NCI-H2171 treated with DMSO at 0.1 percent for 48 hours (cell line): Measurements from ENCODE around the gene COBL.

Experiments
- DNase-seq: peaks from one replicate; lab custom pipeline; 2025; lab: John Stamatoyannopoulos, UW

COBL gene

DNA sequence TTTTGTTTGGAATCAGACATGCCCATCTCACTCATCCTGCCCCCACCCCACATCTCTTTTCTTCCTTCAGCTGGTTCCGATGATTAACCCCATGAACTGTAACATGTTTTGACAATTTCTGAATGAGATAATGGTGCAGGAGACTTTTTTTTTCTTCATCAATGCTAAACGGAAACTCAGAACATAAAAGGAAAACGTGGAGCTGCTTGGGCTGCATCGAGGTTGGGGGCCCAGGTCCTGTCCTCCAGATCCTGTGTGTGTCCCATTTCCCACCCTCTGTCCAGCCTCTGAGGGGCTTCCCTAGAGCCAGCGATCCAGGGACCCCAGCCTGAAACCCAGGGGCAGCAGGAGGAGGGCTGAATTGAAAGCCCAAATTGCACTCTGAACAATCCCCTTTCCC, 270.1 kb downstream of the COBL start:
- DNase-seq = no peak

DNA sequence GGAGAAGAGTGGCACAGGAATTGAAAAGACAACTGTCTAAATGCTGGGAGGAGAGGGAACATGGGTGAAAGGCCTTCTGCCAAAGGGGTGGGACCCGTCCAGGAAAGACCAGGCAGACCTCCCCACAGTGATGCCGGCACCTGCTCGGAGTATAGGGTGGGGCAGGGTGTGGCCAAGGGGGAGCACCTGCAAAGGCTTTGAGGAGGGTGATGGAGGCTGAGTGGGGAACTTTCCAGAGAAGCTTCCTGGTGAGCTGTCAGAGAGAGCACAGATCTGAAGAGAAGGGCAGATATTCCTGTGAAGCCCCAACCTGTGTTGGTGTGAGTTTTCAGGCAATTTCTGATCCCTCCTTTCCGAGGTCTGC, 270.5 kb downstream of the COBL start:
- DNase-seq = no peak

DNA sequence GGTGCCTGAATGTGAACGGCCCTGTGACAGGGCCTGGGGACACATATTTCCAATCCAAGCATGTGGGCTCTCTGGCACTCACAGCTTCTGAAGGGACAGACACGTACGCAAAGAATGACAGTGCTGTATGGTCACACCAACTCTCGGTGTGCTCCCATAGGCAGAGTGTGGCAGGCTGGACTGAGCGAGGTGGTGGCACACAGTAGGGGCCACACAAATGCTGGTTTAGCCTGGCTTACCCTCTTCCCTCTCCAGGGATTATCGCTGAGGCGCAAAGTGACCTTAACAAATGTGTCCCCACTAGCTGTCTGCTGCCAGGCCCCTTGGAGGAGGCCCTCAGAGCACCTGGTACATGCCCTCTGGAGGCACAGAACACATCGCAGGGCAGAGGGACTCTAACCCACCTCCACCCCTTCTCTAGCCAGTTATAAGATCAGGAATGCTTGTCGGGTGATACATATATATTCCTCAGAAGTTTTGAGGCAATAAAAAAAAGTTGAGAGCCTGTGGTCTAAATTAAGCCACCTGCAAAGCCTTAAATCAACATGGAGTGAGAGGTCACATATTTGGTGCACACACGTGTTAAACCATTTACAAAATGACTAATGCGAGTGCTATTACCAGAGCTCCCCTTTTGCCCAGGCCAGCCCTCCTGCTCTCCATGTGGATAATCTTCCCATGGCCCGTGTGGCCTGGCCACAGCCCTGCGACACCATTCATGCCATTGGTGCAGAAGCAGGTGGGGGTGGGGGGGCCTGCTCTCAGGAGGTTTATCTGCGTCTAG, 271.1 kb downstream of the COBL start:
- DNase-seq = no peak

DNA sequence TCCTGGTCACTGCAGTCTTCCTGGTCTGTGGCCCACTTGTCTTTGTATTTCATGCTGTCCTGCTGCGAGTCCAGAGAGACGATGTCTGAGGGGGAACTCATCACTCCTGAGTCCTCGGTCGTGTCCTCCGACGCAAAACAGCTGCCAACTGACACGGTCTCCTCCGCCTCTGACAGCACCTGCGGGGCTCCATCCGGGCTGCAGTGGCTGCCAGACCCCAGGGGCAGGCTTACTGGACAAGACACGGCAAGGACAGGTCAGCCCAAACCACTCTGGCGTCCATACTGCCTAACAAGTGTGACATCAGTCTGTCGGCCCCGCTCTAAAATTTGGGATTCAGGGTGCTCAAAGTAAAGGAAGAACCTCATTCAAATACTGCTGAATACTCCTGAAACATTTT, 273.1 kb downstream of the COBL start:
- no peak for DNase-seq

DNA sequence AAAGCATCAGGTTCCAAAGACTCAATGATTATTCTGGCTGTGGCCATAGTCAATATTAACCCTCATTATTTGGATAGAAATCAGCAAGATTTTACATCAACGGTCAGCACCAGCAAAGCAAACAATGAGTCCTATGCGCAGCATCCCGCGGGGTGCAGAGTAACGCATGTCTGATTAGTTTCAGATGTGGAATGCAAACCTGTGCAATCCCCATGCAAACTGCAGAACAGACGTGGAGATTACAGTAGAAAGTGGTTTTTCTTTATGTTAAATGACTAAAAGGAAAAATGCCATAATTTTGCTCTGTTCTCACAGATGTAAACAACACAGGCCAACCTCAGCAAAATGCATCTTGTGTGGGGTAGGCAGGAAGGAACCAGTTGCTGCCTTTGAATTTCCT, 275.8 kb downstream of the COBL start:
- no peak for DNase-seq

DNA sequence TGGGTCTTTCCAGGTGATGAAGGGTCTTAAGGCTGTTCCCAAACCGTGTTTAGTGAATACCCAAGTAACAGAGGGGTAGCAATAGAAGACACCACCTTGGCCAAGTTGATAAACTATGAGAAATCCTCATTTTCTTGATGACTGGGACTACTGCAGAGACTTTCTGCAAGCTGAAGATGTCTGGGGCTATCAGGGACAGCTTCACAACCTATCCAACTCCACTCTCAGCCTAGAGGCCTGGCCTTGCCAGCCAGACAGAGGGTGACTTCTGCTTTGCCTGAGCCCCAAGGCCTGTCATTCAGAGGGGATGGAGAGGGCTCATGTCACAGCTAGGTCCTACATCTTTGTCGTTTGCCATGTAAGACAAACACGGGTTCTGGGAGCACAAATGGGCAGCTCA, 278.0 kb downstream of the COBL start:
- DNase-seq = no peak

DNA sequence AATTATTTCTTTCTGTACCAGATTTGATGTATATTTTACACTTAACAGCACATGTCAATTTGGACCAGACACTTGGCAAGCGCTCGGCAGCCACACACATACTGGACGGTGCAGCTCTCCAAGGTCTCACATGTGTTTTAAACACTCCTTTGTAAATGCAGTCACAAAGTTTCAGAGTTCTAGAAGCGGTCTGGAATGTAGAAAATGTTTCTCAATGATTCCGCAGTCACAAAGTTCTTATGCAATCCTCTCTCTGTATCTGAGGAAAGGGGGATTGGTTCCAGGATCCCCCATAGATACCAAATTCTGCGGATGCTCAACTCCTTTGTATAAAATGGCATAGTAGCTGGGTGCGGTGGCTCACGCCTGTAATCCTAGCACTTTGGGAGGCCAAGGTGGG, 280.9 kb downstream of the COBL start:
- DNase-seq = no peak

DNA sequence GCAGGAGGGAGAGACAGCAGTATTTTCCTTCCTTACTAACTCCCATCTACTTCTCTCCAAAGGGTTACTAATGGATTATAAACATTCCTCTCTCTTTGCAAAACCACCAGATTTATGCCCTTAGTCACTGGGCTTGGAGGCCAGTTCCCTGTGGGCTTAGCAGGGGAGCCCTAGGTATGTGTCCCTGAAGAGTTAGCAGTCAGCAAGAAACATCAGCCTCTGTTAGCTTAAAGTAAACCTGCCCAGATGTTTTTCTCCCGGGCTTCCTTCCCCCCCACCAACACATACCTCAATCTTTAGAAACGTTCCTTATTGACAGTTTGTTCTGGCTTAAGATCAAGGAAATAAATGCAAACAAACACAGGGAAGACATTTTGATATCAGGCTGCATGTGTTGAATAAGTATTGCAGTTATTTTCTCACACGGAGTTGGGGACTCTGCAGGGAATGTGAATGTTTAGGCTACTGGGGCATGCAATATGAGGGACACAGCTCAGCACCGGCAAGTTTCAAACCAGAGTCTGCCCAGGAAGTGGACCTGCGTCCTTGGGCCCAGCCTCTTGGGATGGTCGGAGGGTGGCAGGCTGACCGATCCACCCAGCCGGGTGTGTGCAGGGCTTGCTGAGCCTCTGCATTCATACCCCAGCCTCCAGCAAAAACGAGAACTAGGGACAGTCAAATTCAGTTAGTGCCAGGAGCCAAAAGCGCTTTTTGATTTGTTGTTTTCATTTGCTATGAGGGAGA, 281.9 kb downstream of the COBL start:
- DNase-seq = no peak

DNA sequence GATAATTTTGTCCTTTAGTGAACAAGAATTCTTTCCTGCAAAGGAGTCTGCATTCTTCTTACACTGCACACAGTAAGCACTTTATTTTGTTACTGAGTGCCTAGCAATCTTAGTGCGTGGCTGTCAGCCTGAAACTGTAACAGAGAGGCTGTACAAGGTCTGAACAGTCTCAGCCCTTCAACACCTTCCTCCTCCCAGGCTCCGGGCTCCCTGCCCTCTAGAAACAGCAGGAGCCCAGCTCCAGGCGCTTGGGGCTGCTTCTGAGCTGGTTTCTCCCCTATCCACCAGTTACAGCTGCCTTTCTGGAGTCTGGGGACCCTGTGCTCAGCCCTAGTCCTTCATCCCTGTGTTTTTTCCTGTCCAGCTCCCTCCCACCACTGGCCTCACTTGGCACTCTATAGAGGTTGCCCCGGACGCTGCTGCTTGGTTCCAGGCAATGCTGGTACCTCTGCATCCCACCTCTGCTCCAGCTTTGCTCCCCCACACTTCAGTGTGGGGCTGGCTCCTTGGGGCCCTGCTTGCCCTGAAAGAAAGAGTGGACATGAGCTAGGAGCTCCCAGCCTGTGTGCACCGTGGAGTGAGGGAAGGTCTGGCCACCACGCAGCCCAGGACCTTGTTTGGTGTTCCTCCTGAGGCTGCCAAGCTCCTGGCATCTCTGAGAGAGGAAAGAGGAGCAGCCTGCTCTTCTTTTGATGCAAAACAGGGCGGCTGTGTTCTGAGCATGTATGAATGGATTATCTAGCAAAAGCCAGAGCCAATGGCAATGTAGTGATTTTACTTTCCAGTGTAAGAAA, 282.7 kb downstream of the COBL start:
- DNase-seq = no peak

DNA sequence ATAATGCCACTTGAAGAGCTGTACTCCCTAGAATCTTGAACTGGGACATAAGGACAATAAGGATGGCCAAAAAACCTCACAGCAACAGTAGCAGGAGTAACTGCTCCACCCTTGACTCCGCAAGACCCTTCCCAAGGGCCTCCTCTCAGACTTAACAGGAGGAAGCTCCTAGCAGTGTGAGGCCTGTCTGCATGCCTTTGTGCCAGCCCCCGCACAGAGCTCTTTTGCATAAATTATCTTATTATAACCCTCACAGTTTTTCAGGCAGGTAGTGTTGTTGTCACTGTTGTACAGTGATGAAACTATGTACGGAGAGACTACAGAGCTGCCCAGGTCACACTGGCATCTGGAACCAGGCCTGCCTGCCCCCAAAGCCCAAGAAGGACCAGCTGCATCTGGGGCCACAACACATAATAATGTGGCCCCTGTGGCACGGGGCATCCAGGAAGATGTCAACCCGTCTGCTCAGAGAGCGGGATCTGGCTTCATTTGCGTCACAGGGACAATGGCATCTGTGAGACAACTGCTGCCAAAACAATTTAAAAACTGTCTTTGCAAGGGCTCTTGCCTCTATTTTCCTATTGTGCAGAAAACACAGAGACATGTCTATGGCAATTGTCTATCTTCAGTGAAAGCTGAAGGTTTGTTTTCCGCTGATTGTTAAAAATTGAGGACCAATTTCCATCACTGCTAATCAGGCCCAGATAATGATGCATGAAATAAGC, 284.7 kb downstream of the COBL start:
- no peak for DNase-seq

DNA sequence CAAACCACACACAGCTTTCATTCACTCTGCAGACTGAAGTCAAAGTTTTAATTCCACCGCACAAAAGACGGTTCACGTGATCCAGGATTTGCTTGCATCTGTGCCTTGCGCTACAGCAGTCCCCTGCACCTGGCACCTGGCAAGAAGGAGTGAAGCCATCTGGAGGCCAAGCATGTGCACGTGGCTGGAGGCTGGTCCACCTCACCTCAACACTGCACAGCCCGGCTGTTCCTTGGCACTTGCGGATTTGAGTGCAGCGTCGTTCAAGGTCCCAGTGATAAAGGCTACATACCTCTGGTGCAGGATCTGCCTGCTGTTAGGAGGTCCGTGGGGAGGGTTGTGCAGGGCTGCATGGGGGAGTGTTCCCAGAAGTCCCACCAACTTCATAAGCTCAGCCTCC, 285.4 kb downstream of the COBL start:
- DNase-seq = no peak

DNA sequence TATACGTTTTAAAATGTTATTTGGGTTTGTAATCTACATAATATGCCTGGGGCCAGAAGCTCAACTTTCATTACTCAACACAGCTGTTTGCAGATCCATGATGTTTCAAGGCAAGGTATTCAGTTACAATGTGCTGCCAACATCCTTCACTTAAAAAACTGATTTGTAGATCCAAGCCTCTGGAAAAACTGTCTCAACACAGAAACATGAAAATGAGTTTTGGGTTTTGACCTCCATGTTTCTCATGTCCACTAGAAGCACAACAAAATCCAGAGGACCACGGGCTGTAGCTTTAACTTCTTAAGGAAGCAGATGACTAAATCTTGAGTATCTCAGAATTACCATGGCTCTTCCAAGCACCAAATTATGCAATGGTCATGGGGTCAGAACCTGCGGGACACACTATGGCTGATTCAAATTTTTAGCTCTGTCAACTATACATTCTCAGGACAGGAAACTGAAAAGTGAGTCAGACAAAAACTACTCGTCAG, 286.9 kb downstream of the COBL start:
- DNase-seq = no peak

DNA sequence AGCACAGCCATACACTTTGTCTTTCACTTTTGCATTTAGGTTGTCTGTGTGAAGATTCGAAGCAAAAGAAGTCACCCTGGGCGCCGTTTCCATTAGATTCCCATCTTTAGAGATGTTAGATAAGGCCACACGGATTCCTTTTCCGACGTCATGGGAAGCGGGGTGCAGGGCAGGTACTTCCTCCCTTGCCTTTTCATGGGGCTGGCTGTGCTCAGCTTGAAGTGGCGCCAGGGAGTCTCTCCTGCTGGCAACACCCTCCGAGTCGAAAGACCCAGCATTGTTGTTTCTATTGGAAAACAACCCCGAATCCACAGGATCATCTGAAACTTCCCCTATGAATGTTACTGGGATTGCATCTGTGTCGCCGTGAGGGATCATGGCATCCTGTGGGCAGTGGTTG, 287.5 kb downstream of the COBL start:
- DNase-seq = no peak

DNA sequence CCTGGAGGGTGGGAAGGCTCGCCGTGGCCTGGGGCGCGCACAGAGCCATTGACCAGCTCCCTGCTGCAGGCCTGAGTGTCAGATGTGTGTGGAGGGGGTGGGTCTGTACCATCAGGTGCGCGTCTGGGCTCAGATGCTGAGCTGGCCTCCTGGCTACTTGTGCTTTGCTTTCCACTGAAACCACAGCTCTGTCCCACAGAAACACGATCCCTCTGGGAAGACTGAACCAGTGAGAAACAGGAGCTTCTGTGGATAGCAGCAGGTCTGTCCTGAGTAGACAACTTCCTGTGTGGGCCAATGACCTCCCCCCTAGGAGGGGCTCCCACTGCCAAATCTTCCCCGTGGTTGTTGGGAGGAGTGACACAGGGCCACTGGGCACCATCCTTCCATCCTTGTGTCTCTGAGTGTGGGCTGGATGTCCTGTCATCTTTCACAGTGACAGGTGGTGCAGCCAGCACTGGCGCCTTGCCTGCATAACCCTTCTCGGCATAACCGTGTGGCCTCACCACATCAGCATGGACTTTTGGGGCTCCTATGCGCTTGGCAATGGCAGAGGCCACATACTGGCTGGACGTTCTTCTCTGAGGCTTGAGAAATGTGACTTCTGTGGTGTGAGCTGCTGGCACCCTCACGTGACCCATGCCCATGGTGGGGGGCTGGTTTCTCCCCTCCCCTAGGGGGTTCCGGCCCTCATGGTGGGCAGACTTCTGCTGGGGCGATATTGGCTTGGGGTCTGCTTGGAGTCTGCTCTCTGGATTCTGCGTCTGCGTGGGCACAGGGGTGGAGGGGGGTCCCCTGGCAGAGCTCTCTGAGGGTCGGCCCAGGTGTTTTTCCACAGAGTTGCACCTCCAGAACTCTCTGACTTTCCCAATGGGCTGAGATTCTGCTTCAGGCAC, 288.4 kb downstream of the COBL start:
- DNase-seq = no peak

DNA sequence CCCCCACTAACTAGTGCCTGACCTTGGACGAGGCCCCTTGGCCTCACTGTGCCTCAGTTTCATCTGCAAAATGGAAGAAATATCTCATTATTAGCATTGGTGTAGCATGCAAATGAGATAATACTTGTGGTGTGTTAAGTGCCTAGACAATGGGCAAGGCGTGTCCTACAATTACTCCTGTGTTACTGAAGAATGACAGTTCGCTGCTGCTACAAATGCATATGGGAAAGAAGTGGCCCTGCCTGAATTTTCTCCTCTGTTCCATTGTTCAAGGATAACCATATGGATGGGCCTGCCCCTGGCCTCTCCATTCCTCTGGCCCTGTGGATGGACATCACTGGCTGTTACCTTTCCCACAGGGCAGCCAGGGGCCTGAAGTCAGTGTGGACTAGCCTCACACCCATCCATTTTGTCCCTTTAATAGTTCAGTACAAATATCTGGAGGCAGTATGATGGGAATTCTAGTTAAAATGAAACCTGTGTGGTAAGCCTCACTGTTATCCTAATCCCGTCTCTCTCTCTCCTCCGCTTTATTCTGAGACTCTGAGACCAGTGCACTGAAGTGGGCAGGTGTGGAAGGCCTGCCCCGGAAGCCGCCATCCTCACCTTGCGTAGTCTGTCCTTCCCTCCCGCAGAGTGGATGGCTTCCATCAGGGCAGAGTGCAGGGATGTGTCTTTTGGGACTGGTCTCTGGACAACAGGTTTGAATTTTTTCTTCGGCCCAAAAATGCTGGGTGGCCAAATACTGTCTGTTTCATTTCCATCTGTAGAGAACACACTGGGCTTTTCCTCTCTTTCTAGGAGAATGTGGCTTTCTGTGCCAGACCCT, 289.3 kb downstream of the COBL start:
- DNase-seq = no peak

DNA sequence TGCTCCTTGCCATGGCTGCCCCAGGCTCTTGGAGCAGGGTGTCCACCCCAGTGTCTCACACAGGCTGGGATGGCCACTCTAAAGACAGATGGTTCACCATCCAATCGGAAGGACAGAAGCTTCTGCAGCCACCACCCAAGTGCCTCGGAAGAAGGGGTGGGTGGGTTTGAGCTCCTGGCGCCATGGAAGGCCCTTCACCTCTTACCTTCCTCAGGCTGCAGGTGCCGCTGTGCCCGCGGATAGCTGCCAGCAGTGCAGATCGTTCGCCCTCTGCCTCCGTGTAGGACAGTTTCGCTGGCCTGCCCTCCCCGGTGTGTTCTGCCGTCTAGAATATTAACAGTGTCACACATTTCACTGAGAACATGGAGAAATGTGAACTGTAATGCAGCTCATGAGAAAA, 290.3 kb downstream of the COBL start:
- no peak for DNase-seq

DNA sequence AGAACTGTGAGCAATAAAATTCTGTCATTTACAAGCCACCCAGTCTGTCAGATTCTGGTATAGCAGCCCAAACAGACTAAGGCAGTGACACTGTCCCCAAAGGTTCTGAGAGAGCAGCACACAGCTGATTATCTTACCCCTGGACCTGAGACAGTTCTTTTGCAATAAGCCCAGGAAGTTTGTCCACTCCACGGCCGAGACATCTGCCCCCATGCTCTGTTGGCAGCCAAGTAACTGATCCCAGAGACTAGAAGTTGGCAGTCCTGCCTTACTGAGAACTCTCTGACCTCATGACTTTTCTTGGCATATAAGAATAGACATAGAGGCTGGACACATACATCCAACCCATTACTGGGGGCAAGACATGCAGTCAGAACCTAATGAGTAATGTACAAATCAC, 290.9 kb downstream of the COBL start:
- DNase-seq = no peak

DNA sequence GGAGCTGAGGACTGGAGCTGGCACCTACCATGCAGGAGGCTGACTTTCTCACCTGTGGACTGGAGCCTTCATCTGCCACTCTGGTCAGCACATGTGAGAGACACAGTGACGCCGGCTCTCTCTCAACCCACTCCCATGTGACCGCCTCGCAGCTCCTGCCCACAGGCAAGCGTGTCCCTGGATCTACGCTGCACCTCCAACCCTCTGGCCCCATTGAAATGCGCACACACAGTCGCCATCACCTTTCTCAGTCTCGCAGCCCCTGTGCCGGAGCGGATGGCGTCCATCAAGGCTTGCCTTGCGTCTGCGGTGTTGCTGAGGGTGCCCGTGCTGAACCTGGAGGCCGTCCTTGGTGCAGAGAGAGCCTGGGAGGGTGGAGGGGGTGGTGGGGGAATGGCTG, 291.7 kb downstream of the COBL start:
- DNase-seq = no peak

DNA sequence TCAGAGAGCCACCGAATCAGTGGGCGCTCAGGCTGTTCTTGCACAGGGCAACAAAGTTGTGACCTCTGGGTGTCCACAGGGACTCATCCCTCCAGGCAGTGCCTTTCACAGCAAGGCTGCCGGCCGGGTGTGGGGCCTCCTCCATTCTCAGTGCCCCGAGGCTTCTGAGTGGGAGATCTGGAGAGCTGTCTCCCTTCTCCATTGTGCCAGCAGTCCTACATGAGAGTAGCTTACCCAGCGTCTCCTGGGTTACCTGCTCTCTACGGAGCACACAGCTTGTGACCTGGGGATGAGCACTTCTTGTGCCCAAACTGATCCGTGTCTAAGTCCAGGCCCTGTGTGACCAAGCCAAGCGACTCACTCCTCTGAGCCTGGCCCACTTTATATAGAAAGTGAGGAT, 293.1 kb downstream of the COBL start:
- no peak for DNase-seq

DNA sequence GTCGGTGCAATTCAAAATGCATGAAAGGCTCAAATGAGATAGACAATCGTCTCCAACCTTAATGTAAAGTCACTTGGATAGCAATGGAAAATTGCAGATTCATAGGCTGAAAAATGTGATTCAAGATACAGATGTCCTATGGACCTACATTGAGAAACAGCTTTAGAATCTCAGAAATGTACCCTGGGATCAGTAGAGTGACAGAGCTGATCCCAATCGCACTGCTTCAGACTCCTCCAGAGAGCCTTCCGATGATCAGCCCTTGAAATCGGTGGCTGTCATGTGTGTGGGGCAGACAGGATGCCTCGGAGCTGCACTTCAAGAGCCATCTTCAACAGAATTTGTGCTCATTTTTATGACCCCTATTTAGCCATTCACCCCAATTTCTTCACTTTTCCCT, 293.8 kb downstream of the COBL start:
- no peak for DNase-seq
